PFSK-1 (cell line): ENCODE data around the gene ZNF185.

Source experiments
- FOXP2 ChIP-seq: optimal IDR thresholded peaks from 2 replicates; pipeline ENCODE3; 2011; ENCODE audit warnings: borderline replicate concordance, control low read depth, inconsistent platforms; ENCODE audit not compliant: insufficient read depth; ENCODE audit errors: extremely low read length, extremely low read depth
- POLR2AphosphoS5 ChIP-seq: IDR thresholded peaks from 2 replicates; pipeline ENCODE4 v1.6.1; 2012; ENCODE audit warnings: low read depth, mild to moderate bottlenecking, control low read depth, low read length, moderate library complexity
- REST ChIP-seq, 2 experiments: IDR thresholded peaks; 2 replicates each; pipeline versions ENCODE4 v1.6.1 to v1.8.0; 2011 to 2012; ENCODE audit warnings: low read depth in 2 of 2, low read length in 2 of 2, control low read depth in 1 of 2, inconsistent platforms in 1 of 2, mild to moderate bottlenecking in 1 of 2, moderate library complexity in 1 of 2; ENCODE audit not compliant: insufficient read depth in 1 of 2
- SIN3A ChIP-seq: IDR thresholded peaks from 2 replicates; pipeline ENCODE4 v1.6.1; 2012; ENCODE audit warnings: mild to moderate bottlenecking, low read length, moderate library complexity, borderline replicate concordance; ENCODE audit not compliant: insufficient read depth
- TAF1 ChIP-seq: IDR thresholded peaks from 2 replicates; pipeline ENCODE4 v1.6.1; 2012; ENCODE audit warnings: low read length, control low read depth, borderline replicate concordance; ENCODE audit not compliant: insufficient read depth

The ZNF185 gene

GRCh38 chrX:152898442-152898841 lies 575 bp downstream of the ZNF185 start:
- TF ChIP-seq FOXP2 (no peak), SIN3A (no peak), REST (IDR thresholded peaks at IDR 0.05; ENCODE audit: insufficient read depth in 1 of 2, low read depth in 2 of 2, low read length in 2 of 2) (no peak), POLR2AphosphoS5 (no peak), TAF1 (no peak)

- no peak for TF ChIP-seq SIN3A
- no peak for TF ChIP-seq POLR2AphosphoS5
- TF ChIP-seq REST (IDR thresholded peaks at IDR 0.05; ENCODE audit: insufficient read depth in 1 of 2, low read depth in 2 of 2, low read length in 2 of 2) = no peak
- no peak for TF ChIP-seq TAF1
- TF ChIP-seq FOXP2 = no peak
Measured at GRCh38 chrX:152899111-152899873, 1.4 kb downstream of the ZNF185 start.

GRCh38 chrX:152899874-152900719 lies 2.2 kb downstream of the ZNF185 start:
- TF ChIP-seq POLR2AphosphoS5 = no peak
- TF ChIP-seq TAF1 = no peak
- no peak for TF ChIP-seq FOXP2
- TF ChIP-seq SIN3A = no peak
- TF ChIP-seq REST (IDR thresholded peaks at IDR 0.05; ENCODE audit: insufficient read depth in 1 of 2, low read depth in 2 of 2, low read length in 2 of 2) = no peak

GRCh38 chrX:152900937-152901445 lies 3.1 kb downstream of the ZNF185 start:
- TF ChIP-seq POLR2AphosphoS5 = no peak
- no peak for TF ChIP-seq TAF1
- no peak for TF ChIP-seq FOXP2
- TF ChIP-seq REST (IDR thresholded peaks at IDR 0.05; ENCODE audit: insufficient read depth in 1 of 2, low read depth in 2 of 2, low read length in 2 of 2) = no peak
- no peak for TF ChIP-seq SIN3A
